Gastroesophageal sphincter (tissue), 3 donors: ENCODE measurements around the gene FANCC.

Experiments
- CTCF ChIP-seq, 4 experiments: fragments of 200-600 bp in 2 of 4; fragments of 450-650 bp in 2 of 4; sonication (generic) in 1 of 4; IDR thresholded peaks; one replicate each; pipeline ENCODE4 v1.5.1; 2017 to 2019; ENCODE audit warnings: antibody characterized with exemption in 4 of 4, mild to moderate bottlenecking in 2 of 4, moderate library complexity in 2 of 4
- EP300 ChIP-seq: sonication (generic); formaldehyde crosslinking; IDR thresholded peaks from one replicate; pipeline ENCODE4 v1.6.1; 2017; ENCODE audit warnings: antibody characterized with exemption, mild to moderate bottlenecking
- POLR2AphosphoS5 ChIP-seq: sonication (generic); formaldehyde crosslinking; IDR thresholded peaks from one replicate; pipeline ENCODE4 v1.6.1; 2017; ENCODE audit warnings: antibody characterized with exemption

- TF ChIP-seq CTCF (IDR thresholded peaks at IDR 0.05): no peak
- no peak for TF ChIP-seq EP300
- no peak for TF ChIP-seq POLR2AphosphoS5
Measured at GRCh38 chr9:95218773-95219172, 98.7 kb downstream of the FANCC start.
